HepG2 (cell line): ENCODE results near the gene HYAL2. TPM values are rescaled to one million over a fixed set of nuclear protein-coding genes. Genes with fewer than 3 reads are reported as not detected.

Source experiments
- HNF1A ChIP-seq, 2 experiments: sonication (generic) in 1 of 2; formaldehyde crosslinking in 1 of 2; IDR thresholded peaks; 2 replicates each; pipeline versions ENCODE4 v1.4.0 to v1.6.1; 2016 to 2020; ENCODE audit warnings: borderline replicate concordance in 1 of 2, low read depth in 1 of 2, mild to moderate bottlenecking in 1 of 2, missing genetic modification reagents in 1 of 2
- HOXA5 ChIP-seq: sonication (generic); formaldehyde crosslinking; IDR thresholded peaks from 2 replicates; pipeline ENCODE4 v1.4.0; 2020; ENCODE audit warnings: missing genetic modification reagents
- MAZ ChIP-seq, 2 experiments: sonication (generic) in 1 of 2; formaldehyde crosslinking in 1 of 2; IDR thresholded peaks; 2 replicates each; pipeline versions ENCODE4 v1.5.0 to v1.6.1; 2012 to 2020; ENCODE audit warnings: low read depth in 2 of 2, mild to moderate bottlenecking in 2 of 2, borderline replicate concordance in 1 of 2, improper control_type of control experiment in 1 of 2, low read length in 1 of 2, missing genetic modification reagents in 1 of 2, moderate library complexity in 1 of 2
- MXD1 ChIP-seq: sonication (generic); formaldehyde crosslinking; IDR thresholded peaks from 2 replicates; pipeline ENCODE4 v1.4.0; 2020; ENCODE audit warnings: mild to moderate bottlenecking, missing genetic modification reagents
- NCOA5 ChIP-seq: sonication (generic); formaldehyde crosslinking; IDR thresholded peaks from 2 replicates; pipeline ENCODE4 v1.4.0; 2020; ENCODE audit warnings: missing genetic modification reagents
- NFE2L2 ChIP-seq: fragments of 150-350 bp; IDR thresholded peaks from 2 replicates; pipeline ENCODE4 v1.6.1; 2014; ENCODE audit warnings: low read length
- PAF1 ChIP-seq: IDR thresholded peaks from 2 replicates; pipeline ENCODE4 v1.6.1; 2016; ENCODE audit warnings: missing genetic modification reagents, missing compliant biosample characterization
- SALL1 ChIP-seq: sonication (generic); formaldehyde crosslinking; IDR thresholded peaks from 2 replicates; pipeline ENCODE4 v1.8.0; 2022; ENCODE audit warnings: mild to moderate bottlenecking, missing genetic modification reagents
- ZBTB34 ChIP-seq: sonication (generic); formaldehyde crosslinking; IDR thresholded peaks from 2 replicates; pipeline ENCODE4 v1.8.0; 2022; ENCODE audit warnings: mild to moderate bottlenecking, missing genetic modification reagents
- ZFP37 ChIP-seq: sonication (generic); formaldehyde crosslinking; IDR thresholded peaks from 2 replicates; pipeline ENCODE4 v1.4.0; 2020; ENCODE audit warnings: missing genetic modification reagents, borderline replicate concordance
- ZHX2 ChIP-seq, 2 experiments: sonication (generic) in 1 of 2; formaldehyde crosslinking in 1 of 2; IDR thresholded peaks; 2 replicates each; pipeline versions ENCODE4 v1.6.1 to v1.9.0; 2014 to 2022; ENCODE audit warnings: antibody characterized with exemption in 1 of 2, borderline replicate concordance in 1 of 2, inconsistent platforms in 1 of 2, low read depth in 1 of 2, missing genetic modification reagents in 1 of 2
- ZNF24 ChIP-seq: fragments of 450-650 bp; IDR thresholded peaks from 2 replicates; pipeline ENCODE4 v1.6.1; 2017; ENCODE audit warnings: antibody characterized with exemption, mild to moderate bottlenecking
- ZNF724P ChIP-seq: sonication (generic); formaldehyde crosslinking; IDR thresholded peaks from 2 replicates; pipeline ENCODE4 v1.8.0; 2022; ENCODE audit warnings: missing genetic modification reagents, borderline replicate concordance
- polyA plus RNA-seq, 8 experiments: library from polyadenylated mRNA; depleted of rRNA in 3 of 8; stranded (reverse) in 7 of 8; unstranded in 1 of 8; fragments of >200 nt; fragmentation: Illumina TruSeq in 4 of 8; extraction: Trizol in 4 of 8; gene quantifications; 2 replicates each; pipeline versions ENCODE4 v1.2.1 to v1.2.3, GENCODE V29; 2011 to 2016; ENCODE audit warnings: low read depth in 4 of 8, missing spikeins in 1 of 8, mixed read lengths in 1 of 8; ENCODE audit not compliant: insufficient read depth in 1 of 8
- total RNA-seq, 5 experiments: library from RNA; depleted of rRNA; stranded (reverse); fragments of >200 nt; fragmentation: Illumina TruSeq; extraction: Trizol; gene quantifications; 2 replicates each; pipeline ENCODE4 v1.2.3, GENCODE V29; 2016; ENCODE audit warnings: low read depth in 1 of 5

The HYAL2 gene
- total and polyA plus RNA-seq, 2 of the 13 experiments (the other 11 are each of a cell fraction or from before 2014, with no cell fraction given) = 76.2 to 102 TPM

- TF ChIP-seq ZHX2 (IDR thresholded peaks at IDR 0.05; ENCODE audit: low read depth) (no peak), ZHX2 (CRISPR knock-in tag; IDR thresholded peaks at IDR 0.05; ENCODE audit: borderline replicate concordance) (no peak), ZBTB34 (CRISPR knock-in tag) (no peak; the same call in 1 of the 2 replicates), SALL1 (no peak; the same call in 1 of the 2 replicates), HOXA5 (CRISPR knock-in tag) (no peak), ZNF724P (CRISPR knock-in tag) (no peak), NFE2L2 (no peak), NCOA5 (CRISPR knock-in tag) (no peak), MAZ (IDR thresholded peaks at IDR 0.05; ENCODE audit: borderline replicate concordance, low read depth, low read length) (no peak), MAZ (CRISPR knock-in tag; IDR thresholded peaks at IDR 0.05; ENCODE audit: low read depth) (no peak), ZFP37 (CRISPR knock-in tag) (no peak), HNF1A (IDR thresholded peaks at IDR 0.05; ENCODE audit: low read depth) (no peak), HNF1A (CRISPR knock-in tag; IDR thresholded peaks at IDR 0.05; ENCODE audit: borderline replicate concordance) (no peak), PAF1 (CRISPR knock-in tag) (no peak), ZNF24 (no peak), MXD1 (CRISPR knock-in tag) (peak; percentile 43; the same call in 1 of the 2 replicates)
Observed at GRCh38 chr3:50302095-50303012, 20.2 kb downstream of the HYAL2 start (continued).
